T-helper 1 cell (primary cell): ENCODE data around the gene DENND5B.

Experiments
- DNase-seq, 5 donors: peaks; one replicate each; pipeline ENCODE4 v3.0.0-alpha.2; 2012 to 2020

The DENND5B gene

DNA sequence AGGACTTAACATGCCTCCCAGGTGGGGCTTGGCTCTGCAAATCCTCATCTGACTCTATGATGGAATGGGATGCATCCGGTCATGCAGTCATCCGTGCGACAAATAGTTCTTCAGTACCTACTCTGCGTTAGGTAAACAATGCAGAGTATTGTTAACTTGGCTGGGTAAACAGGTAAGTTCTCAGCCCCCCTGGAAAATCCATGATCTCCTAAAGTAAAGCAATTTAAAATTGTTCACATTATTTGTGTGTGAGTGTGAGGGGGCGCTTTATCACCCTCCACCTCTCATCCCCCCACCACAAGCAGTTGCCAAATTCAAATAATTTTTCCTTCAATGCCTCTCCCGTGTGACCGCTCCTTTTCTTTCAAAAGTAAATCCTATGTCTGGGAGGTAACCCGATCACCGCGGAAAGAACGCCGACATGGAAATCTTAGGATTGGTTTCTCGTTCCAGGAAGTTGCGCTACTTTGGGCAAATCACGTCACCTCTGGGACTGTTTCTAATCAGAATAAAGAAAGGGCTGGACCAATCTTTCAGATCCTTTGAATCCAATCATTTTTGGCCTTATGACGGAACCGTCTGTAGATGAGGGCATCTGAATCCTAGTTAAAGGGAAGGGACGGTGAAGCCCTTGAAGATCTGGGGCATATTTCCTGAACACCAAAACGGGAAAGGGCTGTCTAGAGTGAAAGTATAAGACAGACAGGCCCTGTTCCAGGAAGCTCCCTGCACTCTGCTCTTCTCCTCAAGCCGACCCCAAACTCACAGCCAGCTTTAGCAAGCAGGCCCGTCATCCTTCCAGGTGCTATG is 221.0 kb downstream of the DENND5B start:
- no peak for DNase-seq

DNA sequence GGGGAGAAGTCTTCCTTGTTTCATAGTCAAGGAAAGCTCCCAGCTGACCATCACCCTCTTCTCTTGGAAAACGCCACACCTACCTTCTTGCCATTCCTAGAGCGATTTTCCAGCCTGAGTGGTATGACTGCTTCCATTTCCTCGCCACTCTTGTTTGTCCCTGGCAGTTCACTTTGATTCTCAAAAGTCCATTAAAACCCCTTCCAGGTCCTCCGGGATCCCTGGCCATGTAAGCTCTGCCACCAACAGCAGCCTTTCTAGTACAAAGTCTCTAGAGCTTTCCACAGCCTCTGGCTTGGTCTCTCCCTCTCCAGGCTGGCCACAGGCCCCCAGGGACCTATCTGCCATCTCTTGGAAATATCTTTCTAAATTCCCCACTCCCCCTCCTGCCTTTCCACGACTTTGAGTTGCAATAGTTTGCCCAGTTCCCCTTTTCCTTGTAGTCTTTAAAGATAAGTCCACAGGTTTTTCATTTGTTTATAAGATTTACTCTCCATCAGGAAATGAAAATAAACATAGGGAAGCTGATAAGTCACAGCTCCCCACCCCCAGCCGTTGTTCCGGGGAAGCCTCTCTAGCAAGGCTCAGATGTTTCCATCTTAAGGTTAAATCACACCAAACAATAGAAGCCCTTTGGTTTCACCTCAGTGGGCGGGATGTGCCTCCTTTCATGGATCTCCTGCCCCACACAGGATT is 222.1 kb downstream of the DENND5B start:
- no peak for DNase-seq

DNA sequence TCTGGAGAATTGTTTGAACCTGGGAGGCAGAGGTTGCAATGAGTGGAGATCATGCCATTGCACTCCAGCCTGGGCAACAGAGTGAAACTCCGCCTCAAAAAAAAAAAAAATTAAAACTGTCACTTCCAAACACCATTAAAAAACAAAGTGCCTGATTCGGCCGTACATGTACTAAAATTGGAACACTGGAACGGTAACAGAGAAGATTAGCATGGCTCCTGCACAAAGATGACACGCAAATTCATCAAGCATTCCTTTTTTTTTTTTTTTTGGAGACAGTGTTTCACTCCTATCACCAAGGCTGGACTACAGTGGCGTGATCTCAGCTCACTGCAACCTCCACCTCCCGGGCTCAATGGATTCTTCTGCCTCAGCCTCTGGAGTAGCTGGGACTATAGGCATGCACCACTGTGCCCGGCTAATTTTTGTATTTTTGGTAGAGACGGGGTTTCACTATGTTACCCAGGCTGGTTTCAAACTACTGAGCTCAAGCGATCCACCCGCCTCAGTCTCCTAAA is 224.8 kb downstream of the DENND5B start:
- no peak for DNase-seq

DNA sequence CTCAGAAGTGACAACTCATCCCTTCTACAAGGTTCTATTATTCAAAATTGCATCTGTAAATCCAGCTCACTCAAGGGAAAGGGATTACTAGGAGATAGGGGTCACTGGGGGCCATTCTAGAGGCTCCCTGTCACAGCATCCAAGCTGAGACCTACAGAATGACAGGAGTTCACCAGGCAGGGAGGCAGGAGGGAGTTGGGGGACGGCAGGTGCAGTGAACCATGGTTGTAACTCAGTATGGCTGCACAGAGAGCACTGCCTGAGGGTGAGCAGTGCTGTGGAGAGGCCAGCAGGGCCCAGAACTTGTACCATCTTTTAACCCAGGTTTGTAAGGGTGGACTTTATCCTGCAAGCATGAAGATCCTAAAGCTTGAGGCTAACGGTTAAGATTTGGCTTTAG is 227.1 kb downstream of the DENND5B start:
- DNase-seq: no peak

DNA sequence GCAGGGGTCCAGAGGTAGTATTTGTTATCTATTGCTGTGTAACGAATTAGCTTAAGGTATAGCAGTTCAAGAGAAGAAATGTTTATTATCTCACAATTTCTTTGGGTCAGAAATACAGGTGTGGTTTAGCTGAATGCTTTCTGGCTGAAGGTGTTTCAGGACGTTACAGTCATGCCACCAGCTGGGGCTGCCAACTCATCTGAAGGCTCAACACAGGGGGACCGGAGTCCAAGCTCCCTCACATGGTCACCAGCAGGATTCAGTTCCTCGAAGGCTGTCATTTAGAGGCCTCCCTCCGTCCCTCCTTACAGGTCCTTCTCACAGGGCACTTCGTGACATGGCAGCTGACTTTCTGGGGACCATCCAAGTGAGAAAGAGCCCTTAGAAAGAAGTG is 227.5 kb downstream of the DENND5B start:
- DNase-seq: no peak

DNA sequence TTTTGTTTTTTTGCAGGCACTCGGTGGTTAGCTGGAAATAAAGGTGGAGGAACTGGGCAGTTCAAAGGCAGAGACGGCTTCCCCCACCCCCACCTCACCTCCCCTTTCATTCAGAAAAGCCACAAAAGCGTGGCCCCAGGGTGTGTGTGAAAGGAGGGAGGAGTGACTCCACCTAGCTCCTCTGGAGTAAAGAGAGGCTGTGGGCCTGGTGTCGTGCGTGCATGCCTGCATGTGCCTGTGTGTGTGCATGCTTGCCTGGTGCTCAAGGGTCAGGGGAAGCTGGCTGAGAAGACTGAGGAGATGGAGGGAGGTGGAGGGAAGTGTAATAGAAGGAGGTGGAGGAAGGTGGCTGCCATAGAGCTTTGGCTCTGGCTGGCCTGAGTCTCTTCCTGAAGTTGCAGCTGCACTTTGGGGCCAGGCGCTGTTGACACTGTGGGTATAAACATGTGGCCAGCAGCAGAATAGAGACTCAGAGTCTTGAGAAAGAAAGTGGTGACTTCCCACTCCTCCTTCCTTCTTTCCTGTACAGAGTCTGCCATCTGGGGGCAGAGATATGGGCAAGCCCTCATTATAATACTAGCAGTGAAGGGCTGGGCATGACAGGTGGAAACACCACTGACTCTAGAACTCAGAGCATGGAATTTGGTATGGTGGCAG is 228.0 kb downstream of the DENND5B start:
- DNase-seq: peak in 1 of 5 donors; percentile 39

DNA sequence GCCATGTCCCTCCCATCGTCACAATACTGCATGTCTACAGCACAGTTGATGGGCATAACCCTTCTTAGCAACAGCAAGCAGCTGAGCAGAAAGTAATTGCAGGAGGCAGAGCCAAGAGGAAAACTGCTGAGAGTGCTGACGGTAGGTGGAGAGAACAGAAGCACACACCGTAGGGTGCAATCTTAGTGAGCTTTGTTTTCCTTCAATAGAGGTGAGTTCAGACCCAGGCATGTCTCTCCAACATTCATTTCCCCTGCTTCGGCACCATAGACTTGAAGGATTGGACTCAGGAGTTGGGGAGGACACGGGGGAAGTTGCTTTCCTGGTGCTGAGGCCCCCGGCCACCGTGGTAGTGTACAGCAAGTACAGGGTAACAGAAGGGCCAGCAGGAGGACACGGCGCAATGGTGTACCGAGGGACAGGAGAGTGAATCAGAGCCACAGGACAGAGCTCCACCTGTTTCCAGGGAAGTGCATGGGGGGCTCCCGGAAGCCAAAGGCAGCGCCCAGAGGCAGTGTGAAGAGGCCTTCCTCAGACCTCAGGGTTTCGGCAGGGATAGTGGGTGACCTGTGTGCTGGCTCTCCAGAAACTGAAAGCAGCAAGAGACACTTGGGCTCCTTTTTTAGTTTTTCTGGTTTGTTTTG is 228.7 kb downstream of the DENND5B start:
- no peak for DNase-seq

DNA sequence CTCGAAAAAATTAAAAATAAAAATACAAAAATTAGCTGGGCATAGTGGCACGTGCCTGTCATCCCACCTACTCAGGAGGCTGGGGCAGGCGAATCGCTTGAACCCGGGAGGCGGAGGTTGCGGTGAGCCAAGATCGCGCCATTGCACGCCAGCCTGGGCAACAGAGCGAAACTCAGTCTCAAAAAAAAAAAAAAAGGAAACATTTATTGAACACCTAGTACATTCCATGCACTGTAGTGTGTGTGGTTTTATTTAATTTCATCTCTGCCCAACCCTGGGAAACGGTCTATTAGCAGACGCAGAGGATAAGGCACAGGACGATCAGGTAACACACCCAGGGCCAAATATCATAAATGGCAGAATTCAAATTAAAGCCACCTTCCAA is 229.2 kb downstream of the DENND5B start:
- no peak for DNase-seq

DNA sequence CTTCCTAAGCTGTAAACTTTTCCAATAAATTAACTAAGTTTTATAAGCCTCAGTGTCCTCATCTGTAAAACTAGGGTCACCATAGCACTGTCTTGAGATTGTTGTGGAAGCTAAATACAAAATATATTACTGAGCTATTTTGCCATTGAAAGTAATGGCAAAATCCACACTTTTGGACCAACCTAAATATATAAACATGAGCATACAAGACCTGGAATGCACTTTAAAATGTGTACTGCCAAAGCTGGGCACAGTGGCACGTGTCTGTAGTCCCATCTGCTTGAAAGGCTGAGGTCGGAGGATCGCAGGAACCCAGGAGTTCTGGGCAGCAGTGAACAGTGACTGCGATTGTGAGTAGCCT is 235.2 kb downstream of the DENND5B start:
- DNase-seq: no peak

DNA sequence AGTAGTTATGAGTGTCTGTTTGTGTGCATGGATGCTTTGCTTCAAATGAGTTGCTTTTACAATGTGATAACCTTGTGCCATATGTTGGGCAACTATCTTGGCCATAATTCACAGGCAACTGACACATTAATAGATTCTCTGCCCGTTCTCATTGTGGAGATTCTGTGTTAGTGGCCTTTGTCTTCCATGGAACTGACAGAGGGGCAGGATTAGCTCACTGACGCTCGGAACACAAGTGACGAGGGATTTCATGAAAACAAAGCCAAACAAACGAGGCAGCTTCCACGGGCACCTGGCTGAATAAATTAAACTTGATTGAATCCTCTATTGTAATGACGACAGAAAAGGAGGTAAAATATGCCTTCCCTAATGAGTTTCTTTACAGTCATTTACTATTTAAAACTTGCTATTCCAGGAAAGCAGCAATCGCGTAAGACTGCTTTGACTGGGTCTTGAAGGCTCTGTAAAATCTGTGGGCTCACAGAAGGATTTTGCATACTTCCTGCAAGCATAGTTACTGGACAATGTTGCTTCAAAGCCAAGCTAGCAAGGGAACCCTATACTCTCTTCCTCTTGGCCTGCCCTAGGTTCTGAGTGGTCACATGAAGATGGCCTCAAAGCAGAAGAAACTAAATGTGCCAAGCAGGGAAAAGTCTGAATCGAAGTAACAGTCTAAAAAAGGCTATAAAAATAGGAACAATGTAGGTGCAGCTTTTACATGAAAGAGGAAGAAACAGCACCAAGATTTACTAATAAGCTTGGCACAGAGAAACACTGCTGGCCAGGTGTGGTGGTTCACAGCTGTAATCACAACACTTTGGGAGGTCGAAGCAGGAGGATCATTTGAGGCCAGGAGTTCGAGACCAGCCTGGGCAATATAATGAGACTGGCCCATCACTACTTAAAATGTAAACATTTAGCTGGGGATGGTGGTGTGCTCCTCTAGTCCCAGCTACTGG is 236.9 kb downstream of the DENND5B start:
- DNase-seq: no peak

DNA sequence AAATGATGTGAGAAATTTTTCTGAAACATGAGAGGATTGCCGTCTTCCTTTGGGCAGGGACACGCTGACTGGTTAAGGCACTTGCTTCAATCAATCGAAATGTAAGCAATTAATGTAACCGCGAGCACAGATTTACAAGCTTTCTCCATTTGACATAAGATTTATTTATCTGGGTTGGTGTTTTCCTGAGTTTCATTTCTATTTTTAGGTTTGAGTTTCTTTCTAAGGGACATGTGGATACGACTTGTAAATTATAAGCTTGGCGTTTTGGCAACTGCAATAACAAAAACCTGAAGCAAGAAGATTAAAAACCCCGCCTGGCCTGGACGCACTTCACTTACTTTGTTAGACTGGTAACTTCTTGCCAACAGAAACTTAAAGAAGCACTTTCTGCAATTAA is 244.7 kb downstream of the DENND5B start:
- DNase-seq: no peak

DNA sequence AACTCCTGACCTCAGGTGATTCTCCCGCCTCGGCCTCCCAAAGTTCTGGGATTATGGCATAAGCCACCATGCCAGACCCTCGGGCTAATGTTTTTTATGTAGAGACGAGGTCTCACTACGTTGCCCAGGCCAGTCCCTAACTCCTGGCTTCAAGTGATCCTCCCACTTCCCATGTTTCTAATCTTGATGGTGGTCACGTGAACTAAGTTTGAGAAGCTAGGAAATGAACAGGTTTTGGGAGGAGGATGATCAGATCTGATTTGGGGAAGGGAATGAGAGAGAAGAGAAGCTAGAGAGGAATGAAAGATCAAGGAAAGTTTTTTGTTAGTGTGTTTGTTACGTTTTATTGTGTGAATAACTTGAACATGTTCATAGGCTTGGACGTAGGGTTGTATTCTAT is 247.8 kb downstream of the DENND5B start:
- DNase-seq: no peak

DNA sequence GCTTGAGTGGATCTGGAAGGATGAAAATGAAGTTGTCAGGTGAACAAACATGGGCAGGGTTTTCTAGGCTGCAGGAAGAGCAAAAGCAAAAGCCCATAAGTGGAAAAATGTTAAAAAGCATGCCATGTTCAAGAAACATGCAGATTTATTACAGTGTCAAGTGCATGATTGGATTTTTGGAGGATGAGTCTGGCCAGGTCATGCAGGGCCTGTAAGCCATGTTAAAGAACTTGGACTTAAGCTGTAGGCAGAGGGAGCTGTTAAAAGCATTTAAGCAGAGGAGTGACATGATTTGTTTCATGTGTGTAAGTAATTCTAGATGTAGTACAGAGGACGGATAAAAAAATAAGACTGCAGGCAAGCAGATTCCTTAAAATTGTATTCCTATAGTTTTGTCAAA is 248.7 kb downstream of the DENND5B start:
- no peak for DNase-seq

DNA sequence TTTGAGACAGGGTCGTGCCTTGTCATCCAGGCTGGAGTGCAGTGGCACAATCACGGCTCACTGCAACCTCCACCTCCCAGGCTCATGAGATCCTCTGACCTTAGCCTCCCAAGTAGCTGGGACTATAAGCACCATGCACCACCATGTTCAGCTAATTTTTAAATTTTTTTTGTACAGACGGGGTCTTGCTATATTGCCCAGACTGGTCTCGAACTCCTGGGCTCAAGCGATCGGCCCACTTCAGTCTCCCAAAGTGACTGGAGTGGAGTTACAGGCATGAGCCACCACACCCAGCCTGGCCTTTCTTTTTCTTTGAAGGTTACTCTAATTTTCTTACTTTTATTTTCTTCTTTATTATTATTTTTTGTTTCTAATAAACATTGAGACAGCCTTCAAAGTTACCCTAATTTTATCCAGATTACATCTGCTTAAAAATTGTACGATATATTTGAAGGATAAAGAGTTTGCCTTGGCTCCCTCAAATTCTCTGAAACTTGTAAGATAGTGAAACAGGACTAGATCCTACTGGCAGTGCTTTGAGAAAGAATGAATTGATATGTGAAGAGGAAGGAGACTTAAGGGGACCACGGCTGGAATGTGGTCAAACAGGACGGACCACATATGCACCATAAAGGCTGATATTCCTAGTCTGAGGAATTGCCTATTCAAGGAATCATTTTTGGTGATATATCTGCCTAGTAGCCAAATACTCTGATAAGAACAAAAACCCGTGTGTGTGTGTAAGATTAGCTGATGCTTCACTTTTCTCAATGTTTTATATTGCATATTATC is 250.9 kb downstream of the DENND5B start:
- no peak for DNase-seq

DNA sequence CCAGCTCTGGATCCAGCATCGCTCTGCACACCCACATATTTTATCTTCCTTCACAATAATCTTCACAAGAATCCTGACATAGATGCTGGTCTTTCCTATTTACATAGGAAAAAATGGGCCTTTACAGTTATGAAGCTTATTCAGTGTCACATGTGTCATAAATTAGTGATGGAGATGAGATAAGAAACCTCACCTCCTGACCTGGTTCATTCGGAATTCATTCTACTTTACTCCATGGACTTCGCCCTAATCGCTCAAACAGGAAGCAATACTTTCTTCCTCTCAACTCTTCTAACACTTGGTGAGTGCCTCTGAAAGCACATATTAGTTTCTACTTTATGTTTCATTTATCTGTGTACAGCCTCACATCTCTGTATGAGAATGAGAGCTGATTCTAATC is 253.0 kb downstream of the DENND5B start:
- DNase-seq: no peak
